Measurements from ENCODE around the gene ZNF789.

Gene ZNF789

DNA sequence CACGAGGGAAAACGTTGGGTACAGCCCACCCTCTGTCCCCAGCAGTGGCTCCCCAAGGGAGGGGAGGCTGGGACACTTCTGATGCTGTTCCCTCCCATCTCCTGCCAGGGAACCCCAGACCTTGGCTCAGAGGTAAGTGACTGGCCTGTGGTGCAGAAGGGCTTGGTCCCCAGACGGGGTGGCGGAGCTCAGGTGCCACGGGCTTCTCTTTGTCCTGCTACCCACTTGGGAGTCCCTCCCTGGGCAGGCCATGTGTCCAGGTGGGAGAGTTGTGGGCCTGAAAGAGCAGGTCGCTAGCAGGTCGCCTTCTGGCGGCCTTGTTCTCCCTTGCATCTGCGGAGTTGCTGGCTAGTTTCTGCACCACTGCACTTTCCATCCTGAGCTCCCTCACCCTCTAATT lies 16.8 kb upstream of the ZNF789 start:
- H3K9me3 ChIP-seq (ENCODE audit: insufficient read depth, low read depth, low read length): peaks cover 6% of the 10 kb centered on the region
- H3K23ac ChIP-seq (ENCODE audit: low read length): no peak overlapping the region
- no peak overlapping the region for H3K14ac ChIP-seq (ENCODE audit: low read length)
- H3K27ac ChIP-seq (ENCODE audit: low read depth, low read length): no peak overlapping the region
- no CpG with 5 or more reads among the region's 9 CpGs for WGBS (ENCODE audit: extremely low coverage, insufficient coverage, insufficient read length)
- no peak overlapping the region for H3K4me2 ChIP-seq (ENCODE audit: low read length)
- no peak overlapping the region for H4K91ac ChIP-seq (ENCODE audit: low read depth, low read length)
- H4K8ac ChIP-seq (ENCODE audit: low read depth, low read length): no peak overlapping the region
- no peaks in the 10 kb centered on the region for H3K27me3 ChIP-seq (ENCODE audit: insufficient read depth, low read length)
- no peak overlapping the region for H2BK120ac ChIP-seq (ENCODE audit: insufficient read depth, low read length, poor library complexity)
- H2AK5ac ChIP-seq (ENCODE audit: low read length): no peak overlapping the region
- no peak for DNase-seq
- H3K79me1 ChIP-seq (ENCODE audit: low read length): no peaks in the 10 kb centered on the region
- H3K79me2 ChIP-seq (ENCODE audit: control insufficient read depth, insufficient read depth, low read length, poor library complexity): no peaks in the 10 kb centered on the region
- H3K4me3 ChIP-seq (ENCODE audit: low read depth, low read length): no peak overlapping the region
- no peak overlapping the region for H2BK5ac ChIP-seq (ENCODE audit: low read depth, low read length, poor library complexity)
- H2AFZ ChIP-seq (ENCODE audit: insufficient read depth, low read length, poor library complexity): no peak overlapping the region
- no peak overlapping the region for H2BK12ac ChIP-seq (ENCODE audit: low read length)
- H3K9ac ChIP-seq (ENCODE audit: low read length): no peak overlapping the region
- no peak overlapping the region for H3K4ac ChIP-seq (ENCODE audit: low read depth, low read length)
- peaks cover 0 to 3% of the 10 kb centered on the region in 2 experiments for H3K4me1 ChIP-seq (ENCODE audit: control insufficient read depth in 1 of 2, insufficient read depth in 2 of 2, low read length in 2 of 2)
- peaks cover 79 to 89% of the 10 kb centered on the region in 2 experiments for H3K36me3 ChIP-seq (ENCODE audit: control insufficient read depth in 1 of 2, insufficient read depth in 2 of 2, low read length in 2 of 2)
- H3K18ac ChIP-seq (ENCODE audit: low read length): no peak overlapping the region
- no peak overlapping the region for H4K12ac ChIP-seq (ENCODE audit: low read depth, low read length)

DNA sequence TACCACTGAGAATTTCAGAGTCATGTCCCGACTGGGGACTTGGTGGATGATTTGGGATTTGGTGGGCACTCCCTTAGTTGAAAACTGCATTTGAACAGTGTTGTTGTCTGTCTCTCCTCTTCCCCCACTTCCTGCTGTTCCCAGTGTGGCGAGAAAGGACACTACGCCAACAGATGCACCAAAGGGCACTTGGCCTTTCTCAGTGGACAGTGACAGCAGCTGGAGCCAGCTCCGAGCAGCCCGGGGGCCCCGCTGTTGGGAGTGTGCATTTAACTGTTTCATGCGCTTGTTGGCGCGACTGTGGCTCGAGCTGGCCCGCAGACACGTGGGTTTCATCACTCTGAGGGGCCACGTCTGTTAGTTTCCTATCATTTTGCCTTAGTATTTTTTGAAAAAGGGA lies 16.4 kb upstream of the ZNF789 start:
- Histone ChIP-seq H4K8ac (ENCODE audit: low read depth, low read length) (no peak overlapping the region), H2AK5ac (ENCODE audit: low read length) (no peak overlapping the region), H3K23ac (ENCODE audit: low read length) (no peak overlapping the region), H3K14ac (ENCODE audit: low read length) (no peak overlapping the region), H3K4me2 (ENCODE audit: low read length) (no peak overlapping the region), H3K9ac (ENCODE audit: low read length) (no peak overlapping the region), H3K79me1 (ENCODE audit: low read length) (no peaks in the 10 kb centered on the region), H3K9me3 (ENCODE audit: insufficient read depth, low read depth, low read length) (peaks cover 6% of the 10 kb centered on the region), H4K91ac (ENCODE audit: low read depth, low read length) (no peak overlapping the region), H3K79me2 (ENCODE audit: control insufficient read depth, insufficient read depth, low read length, poor library complexity) (no peaks in the 10 kb centered on the region), H3K4ac (ENCODE audit: low read depth, low read length) (no peak overlapping the region), H2BK12ac (ENCODE audit: low read length) (no peak overlapping the region), H3K36me3 (ENCODE audit: control insufficient read depth in 1 of 2, insufficient read depth in 2 of 2, low read length in 2 of 2) (peaks cover 77 to 86% of the 10 kb centered on the region in 2 experiments), H3K27me3 (ENCODE audit: insufficient read depth, low read length) (no peaks in the 10 kb centered on the region), H3K4me3 (ENCODE audit: low read depth, low read length) (no peak overlapping the region), H4K12ac (ENCODE audit: low read depth, low read length) (no peak overlapping the region), H3K18ac (ENCODE audit: low read length) (no peak overlapping the region), H2AFZ (ENCODE audit: insufficient read depth, low read length, poor library complexity) (no peak overlapping the region), H2BK120ac (ENCODE audit: insufficient read depth, low read length, poor library complexity) (no peak overlapping the region), H2BK5ac (ENCODE audit: low read depth, low read length, poor library complexity) (no peak overlapping the region), H3K27ac (ENCODE audit: low read depth, low read length) (no peak overlapping the region), H3K4me1 (ENCODE audit: control insufficient read depth in 1 of 2, insufficient read depth in 2 of 2, low read length in 2 of 2) (peaks cover 0 to 6% of the 10 kb centered on the region in 2 experiments)
- no CpG with 5 or more reads among the region's 13 CpGs for WGBS (ENCODE audit: extremely low coverage, insufficient coverage, insufficient read length)
- no peak for DNase-seq

DNA sequence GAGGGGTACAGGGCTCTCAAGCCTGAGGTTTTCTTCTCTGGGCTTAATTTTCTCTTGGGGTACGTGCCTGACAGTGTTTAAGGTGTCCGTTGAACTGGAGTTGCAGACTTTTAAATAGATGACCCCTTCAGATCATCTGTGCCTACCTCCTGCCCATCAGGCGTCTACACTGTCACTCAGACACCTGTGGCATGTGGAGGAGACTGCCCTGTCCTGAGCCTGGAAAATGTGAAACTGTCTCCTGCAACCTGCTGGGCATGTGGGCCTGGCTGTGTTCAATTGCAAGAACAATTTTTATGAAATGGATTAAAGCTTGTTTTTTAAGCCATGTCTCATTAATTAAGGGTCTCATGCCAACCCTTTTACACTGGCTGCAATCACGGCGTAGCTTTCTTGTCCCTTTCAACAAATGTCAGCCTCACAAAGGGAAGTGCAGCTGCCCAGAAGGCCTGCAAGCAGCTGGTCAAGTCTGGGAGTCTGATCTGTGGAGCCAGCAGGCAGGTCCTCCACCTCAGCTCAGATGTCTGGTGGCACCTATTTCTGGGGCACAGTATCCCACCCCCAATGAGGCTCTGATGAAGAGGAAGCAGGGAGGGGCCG lies 15.5 kb upstream of the ZNF789 start:
- Histone ChIP-seq H3K9me3 (ENCODE audit: insufficient read depth, low read depth, low read length) (peaks cover 4% of the 10 kb centered on the region), H3K36me3 (ENCODE audit: control insufficient read depth in 1 of 2, insufficient read depth in 2 of 2, low read length in 2 of 2) (peaks cover 69 to 79% of the 10 kb centered on the region in 2 experiments), H4K91ac (ENCODE audit: low read depth, low read length) (no peak overlapping the region), H2BK120ac (ENCODE audit: insufficient read depth, low read length, poor library complexity) (no peak overlapping the region), H3K79me1 (ENCODE audit: low read length) (no peaks in the 10 kb centered on the region), H3K4ac (ENCODE audit: low read depth, low read length) (no peak overlapping the region), H2BK5ac (ENCODE audit: low read depth, low read length, poor library complexity) (no peak overlapping the region), H2AK5ac (ENCODE audit: low read length) (no peak overlapping the region), H3K4me1 (ENCODE audit: control insufficient read depth in 1 of 2, insufficient read depth in 2 of 2, low read length in 2 of 2) (peaks cover 0 to 6% of the 10 kb centered on the region in 2 experiments), H3K27me3 (ENCODE audit: insufficient read depth, low read length) (no peaks in the 10 kb centered on the region), H3K4me3 (ENCODE audit: low read depth, low read length) (no peak overlapping the region), H2AFZ (ENCODE audit: insufficient read depth, low read length, poor library complexity) (no peak overlapping the region), H3K23ac (ENCODE audit: low read length) (no peak overlapping the region), H3K27ac (ENCODE audit: low read depth, low read length) (no peak overlapping the region), H4K12ac (ENCODE audit: low read depth, low read length) (no peak overlapping the region), H2BK12ac (ENCODE audit: low read length) (no peak overlapping the region), H3K79me2 (ENCODE audit: control insufficient read depth, insufficient read depth, low read length, poor library complexity) (no peaks in the 10 kb centered on the region), H3K18ac (ENCODE audit: low read length) (no peak overlapping the region), H3K14ac (ENCODE audit: low read length) (no peak overlapping the region), H4K8ac (ENCODE audit: low read depth, low read length) (no peak overlapping the region), H3K9ac (ENCODE audit: low read length) (no peak overlapping the region), H3K4me2 (ENCODE audit: low read length) (no peak overlapping the region)
- no CpG with 5 or more reads among the region's 6 CpGs for WGBS (ENCODE audit: extremely low coverage, insufficient coverage, insufficient read length)
- DNase-seq: no peak

DNA sequence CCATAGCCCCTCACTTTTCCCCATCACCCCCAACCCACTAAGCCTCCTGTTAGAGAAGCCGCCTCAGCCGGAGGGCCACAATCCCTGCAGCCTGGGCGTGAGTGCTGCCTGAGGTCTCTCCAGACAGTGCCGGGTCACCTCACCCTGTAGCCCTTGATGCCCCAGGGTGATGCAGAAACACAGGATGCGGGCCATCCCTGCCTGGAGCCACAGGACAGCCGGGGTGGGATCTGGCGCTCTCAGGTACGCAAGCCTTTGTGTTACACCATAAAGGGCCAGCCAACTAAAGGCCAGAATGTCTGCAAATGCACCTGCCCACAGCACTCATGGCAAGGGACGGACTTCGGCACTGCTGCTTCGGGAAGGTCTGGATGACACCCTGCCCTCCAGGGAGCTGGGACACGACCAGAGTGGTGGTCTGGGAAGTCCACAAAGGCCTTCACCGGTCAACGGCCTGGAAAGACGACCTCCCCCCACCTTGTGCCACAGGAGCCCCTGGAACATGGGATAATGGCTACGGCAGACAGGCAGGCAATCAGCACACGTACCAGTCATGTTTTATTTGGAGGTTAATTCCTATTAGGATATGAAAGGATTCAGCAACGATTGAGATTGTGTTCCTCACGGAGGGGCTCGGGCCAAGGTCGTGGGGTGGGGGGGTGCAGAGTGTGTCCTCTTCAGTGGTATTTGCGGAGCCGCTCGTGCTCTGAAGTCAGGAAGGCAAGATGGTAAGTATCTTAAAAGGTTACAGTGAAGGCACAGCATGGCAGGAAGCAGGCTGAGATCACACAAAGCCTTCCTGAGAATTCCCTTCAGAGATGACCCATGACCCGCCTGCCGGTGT lies 14.8 kb upstream of the ZNF789 start:
- H3K4me1 ChIP-seq (ENCODE audit: control insufficient read depth in 1 of 2, insufficient read depth in 2 of 2, low read length in 2 of 2): peaks cover 0 to 6% of the 10 kb centered on the region in 2 experiments
- no peak overlapping the region for H3K4me2 ChIP-seq (ENCODE audit: low read length)
- H2BK5ac ChIP-seq (ENCODE audit: low read depth, low read length, poor library complexity): no peak overlapping the region
- H3K79me2 ChIP-seq (ENCODE audit: control insufficient read depth, insufficient read depth, low read length, poor library complexity): peaks cover 3% of the 10 kb centered on the region
- no peak overlapping the region for H2BK120ac ChIP-seq (ENCODE audit: insufficient read depth, low read length, poor library complexity)
- no CpG with 5 or more reads among the region's 26 CpGs for WGBS (ENCODE audit: extremely low coverage, insufficient coverage, insufficient read length)
- no peaks in the 10 kb centered on the region for H3K27me3 ChIP-seq (ENCODE audit: insufficient read depth, low read length)
- H4K8ac ChIP-seq (ENCODE audit: low read depth, low read length): no peak overlapping the region
- H3K9ac ChIP-seq (ENCODE audit: low read length): no peak overlapping the region
- no peak overlapping the region for H3K14ac ChIP-seq (ENCODE audit: low read length)
- H2BK12ac ChIP-seq (ENCODE audit: low read length): no peak overlapping the region
- no peak overlapping the region for H2AFZ ChIP-seq (ENCODE audit: insufficient read depth, low read length, poor library complexity)
- H4K12ac ChIP-seq (ENCODE audit: low read depth, low read length): no peak overlapping the region
- H3K9me3 ChIP-seq (ENCODE audit: insufficient read depth, low read depth, low read length): no peaks in the 10 kb centered on the region
- no peak overlapping the region for H4K91ac ChIP-seq (ENCODE audit: low read depth, low read length)
- H3K23ac ChIP-seq (ENCODE audit: low read length): no peak overlapping the region
- DNase-seq: peak; percentile 91 to 94
- peaks cover 65 to 71% of the 10 kb centered on the region in 2 experiments for H3K36me3 ChIP-seq (ENCODE audit: control insufficient read depth in 1 of 2, insufficient read depth in 2 of 2, low read length in 2 of 2)
- H3K27ac ChIP-seq (ENCODE audit: low read depth, low read length): no peak overlapping the region
- no peak overlapping the region for H3K18ac ChIP-seq (ENCODE audit: low read length)
- H3K79me1 ChIP-seq (ENCODE audit: low read length): no peaks in the 10 kb centered on the region
- no peak overlapping the region for H3K4me3 ChIP-seq (ENCODE audit: low read depth, low read length)
- H2AK5ac ChIP-seq (ENCODE audit: low read length): no peak overlapping the region
- no peak overlapping the region for H3K4ac ChIP-seq (ENCODE audit: low read depth, low read length)

Measured in trophoblast cell (in vitro differentiated cells and primary cell).